ENCODE data around the gene APOA4.
A peak's percentile ranks its signal among the peaks of the same experiment; 100 is the strongest.
"Not testable (repeated sequence)": the region's sequence is repeated elsewhere in the genome, so short reads cannot be mapped to it uniquely, and the experiment has no call there.

Gene APOA4

DNA sequence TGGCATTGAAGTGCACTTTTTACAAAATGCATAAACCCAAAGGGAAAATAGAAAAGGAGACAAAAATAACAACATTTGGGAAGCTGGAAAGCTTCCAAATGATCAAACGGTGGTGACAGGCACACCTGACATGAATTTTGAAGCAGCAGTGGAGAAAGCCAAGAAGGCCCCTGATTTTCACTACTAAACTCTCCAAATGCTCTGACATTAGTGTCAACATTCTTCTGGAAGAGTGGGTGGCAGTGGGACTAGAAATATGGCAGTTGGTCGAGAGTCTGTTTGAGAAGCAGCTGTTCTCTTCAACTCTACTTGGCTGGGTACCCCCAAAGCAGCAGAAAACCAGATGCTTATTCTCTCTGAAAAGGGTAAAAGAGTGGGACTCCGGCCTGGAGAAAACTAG lies 19.1 kb downstream of the APOA4 start:
- H3K4me3 ChIP-seq (ENCODE audit: low read depth, low read length) = no peak overlapping the region
- DNase-seq (ENCODE audit: low read depth) = no peak
- TF ChIP-seq, protein P1, sequence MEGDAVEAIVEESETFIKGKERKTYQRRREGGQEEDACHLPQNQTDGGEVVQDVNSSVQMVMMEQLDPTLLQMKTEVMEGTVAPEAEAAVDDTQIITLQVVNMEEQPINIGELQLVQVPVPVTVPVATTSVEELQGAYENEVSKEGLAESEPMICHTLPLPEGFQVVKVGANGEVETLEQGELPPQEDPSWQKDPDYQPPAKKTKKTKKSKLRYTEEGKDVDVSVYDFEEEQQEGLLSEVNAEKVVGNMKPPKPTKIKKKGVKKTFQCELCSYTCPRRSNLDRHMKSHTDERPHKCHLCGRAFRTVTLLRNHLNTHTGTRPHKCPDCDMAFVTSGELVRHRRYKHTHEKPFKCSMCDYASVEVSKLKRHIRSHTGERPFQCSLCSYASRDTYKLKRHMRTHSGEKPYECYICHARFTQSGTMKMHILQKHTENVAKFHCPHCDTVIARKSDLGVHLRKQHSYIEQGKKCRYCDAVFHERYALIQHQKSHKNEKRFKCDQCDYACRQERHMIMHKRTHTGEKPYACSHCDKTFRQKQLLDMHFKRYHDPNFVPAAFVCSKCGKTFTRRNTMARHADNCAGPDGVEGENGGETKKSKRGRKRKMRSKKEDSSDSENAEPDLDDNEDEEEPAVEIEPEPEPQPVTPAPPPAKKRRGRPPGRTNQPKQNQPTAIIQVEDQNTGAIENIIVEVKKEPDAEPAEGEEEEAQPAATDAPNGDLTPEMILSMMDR (conservative IDR thresholded peaks at IDR 0.05; ENCODE audit: low read depth, low read length) = no peak

DNA sequence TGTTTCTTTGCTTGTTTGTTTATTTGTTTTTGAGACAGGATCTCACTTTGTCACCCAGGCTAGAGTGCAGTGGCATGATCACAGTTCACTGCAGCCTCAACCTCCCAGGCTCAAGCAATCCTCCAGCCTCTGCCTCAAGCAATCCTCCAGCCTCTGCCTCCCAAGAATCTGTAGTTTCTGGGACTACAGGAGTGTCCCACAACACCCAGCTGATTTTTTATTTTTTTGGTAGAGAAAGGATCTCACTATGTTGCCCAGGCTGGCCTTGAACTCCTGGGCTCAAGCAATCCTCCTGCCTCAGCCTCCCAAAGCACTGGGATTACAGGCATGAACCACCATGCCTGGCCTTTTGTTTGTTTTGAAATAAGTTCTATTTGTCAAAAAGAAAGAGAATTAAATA lies 21.4 kb downstream of the APOA4 start:
- not testable (repeated sequence) for H3K4me3 ChIP-seq (ENCODE audit: low read depth, low read length); DNase-seq (ENCODE audit: low read depth)

DNA sequence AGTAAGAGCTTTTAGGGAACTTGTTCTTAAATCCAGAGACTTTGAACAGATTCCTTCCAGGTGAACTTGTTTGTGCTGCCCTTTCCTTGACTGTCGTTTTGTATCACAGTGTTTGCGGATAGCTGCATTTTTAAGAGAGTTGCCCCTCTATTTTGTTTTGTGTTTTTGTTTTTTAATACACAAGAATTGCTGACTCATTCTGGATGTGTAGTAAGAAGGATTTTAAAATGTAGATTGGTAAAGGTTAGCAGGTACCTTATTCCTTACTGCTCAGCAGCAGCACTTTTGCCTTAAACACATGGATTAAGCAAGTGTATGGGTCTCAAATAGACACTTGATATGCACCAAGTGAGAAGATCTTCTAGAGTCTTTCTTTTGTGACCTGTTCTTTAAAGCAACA lies 22.5 kb downstream of the APOA4 start:
- no peak overlapping the region for H3K4me3 ChIP-seq (ENCODE audit: low read depth, low read length)
- no peak for DNase-seq (ENCODE audit: low read depth)
- TF ChIP-seq, protein P1 (conservative IDR thresholded peaks at IDR 0.05; ENCODE audit: low read depth, low read length) = no peak

DNA sequence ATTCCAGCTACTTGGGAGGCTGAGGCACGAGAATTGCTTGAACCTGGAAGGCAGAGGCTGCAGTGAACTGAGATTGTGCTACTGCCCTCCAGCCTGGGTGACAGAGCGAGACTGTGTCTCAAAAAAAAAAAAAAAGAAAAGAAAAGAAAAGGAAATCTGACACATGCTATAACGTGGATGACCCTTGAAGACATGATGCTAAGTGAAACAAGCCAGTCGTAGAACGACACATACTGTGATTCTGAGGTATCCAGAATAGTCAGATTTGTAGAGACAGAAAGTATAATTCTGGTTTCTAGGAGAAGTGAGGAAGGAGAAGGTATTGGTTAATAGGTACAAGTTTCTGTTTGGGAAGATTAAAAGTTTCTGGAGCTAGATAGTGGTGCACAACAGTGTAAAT lies 24.7 kb downstream of the APOA4 start:
- no peak for DNase-seq (ENCODE audit: low read depth)
- TF ChIP-seq, protein P1 (conservative IDR thresholded peaks at IDR 0.05; ENCODE audit: low read depth, low read length) = no peak
- no peak overlapping the region for H3K4me3 ChIP-seq (ENCODE audit: low read depth, low read length)

DNA sequence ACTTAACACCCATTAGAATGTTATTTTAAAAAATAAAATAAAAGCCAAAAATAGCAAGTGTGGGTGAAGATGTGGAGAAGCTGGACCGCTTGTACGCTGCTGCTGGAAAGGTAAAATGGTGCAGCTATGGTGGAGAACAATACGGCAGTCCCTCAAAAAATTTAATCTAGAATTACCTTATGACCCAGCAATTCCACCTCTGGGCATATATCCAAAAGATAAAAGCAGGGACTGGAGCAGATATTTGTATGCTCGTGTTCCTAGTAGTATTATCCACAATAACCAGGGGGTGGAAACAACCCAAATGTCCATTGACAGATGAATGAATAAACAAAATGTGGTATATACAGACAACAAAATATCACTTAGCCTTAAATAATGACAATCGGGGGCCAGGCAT lies 25.3 kb downstream of the APOA4 start:
- TF ChIP-seq, protein P1 (conservative IDR thresholded peaks at IDR 0.05; ENCODE audit: low read depth, low read length) = no peak
- H3K4me3 ChIP-seq (ENCODE audit: low read depth, low read length) = no peak overlapping the region
- DNase-seq (ENCODE audit: low read depth) = no peak

DNA sequence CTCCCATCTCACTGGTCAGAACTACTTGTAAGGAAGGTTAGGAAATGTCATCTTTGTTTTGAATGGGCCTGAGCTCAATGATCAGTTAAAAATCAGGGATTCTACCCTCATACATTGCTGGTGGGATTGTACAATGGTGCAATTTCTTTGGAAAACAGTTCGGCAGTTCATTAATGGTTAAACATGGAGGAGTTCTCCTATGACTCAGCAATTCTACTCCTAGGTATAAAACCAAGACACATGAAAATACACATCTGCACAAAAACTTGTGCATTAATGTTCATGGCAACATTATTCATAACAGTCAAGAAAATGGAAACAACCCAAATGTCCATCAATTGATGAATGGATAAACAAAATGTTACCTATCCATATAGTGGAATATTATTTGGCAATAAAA lies 26.6 kb downstream of the APOA4 start:
- no peak for DNase-seq (ENCODE audit: low read depth)
- TF ChIP-seq, protein P1 (conservative IDR thresholded peaks at IDR 0.05; ENCODE audit: low read depth, low read length) = no peak
- no peak overlapping the region for H3K4me3 ChIP-seq (ENCODE audit: low read depth, low read length)

DNA sequence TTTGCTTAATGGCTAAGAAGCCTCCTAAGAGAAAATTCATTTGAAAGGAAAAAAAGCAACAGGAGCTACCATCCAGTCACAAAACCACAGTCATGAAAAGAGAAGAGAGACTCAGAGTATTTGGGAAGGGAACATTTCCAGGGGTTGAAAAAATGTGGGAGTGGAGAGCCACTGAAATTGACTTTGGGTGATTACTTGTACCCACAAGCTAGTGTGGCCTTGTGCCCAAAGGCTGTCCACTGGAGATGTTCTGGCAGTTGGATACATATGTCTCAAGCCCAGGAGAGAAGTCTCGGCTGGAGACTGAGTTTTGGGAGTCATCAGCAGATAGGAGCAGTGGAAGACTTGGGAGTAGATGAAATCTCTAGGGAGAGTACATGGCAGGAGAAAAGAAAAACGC lies 28.3 kb downstream of the APOA4 start:
- no peak overlapping the region for H3K4me3 ChIP-seq (ENCODE audit: low read depth, low read length)
- TF ChIP-seq, protein P1 (conservative IDR thresholded peaks at IDR 0.05; ENCODE audit: low read depth, low read length) = no peak
- no peak for DNase-seq (ENCODE audit: low read depth)

DNA sequence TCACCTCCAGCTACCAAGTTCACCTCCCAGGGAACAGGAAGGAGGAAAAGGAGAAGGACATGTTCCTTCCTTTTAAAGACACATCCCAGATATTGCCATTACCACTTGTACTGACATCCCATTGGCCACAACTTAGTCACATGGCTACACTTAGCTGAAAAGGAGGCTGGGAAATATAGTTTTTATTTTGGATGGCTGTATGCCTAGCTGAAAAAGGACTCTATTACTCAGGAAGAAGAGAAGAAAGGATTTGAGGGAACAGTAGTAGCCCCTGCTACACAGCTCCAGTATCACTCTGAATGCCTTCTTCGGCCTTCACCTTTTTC lies 29.4 kb downstream of the APOA4 start:
- TF ChIP-seq, protein P1 (conservative IDR thresholded peaks at IDR 0.05; ENCODE audit: low read depth, low read length) = no peak
- peak; percentile 61 for DNase-seq (ENCODE audit: low read depth)
- H3K4me3 ChIP-seq (ENCODE audit: low read depth, low read length) = no peak overlapping the region
